ENCODE measurements around the gene RUNX1. TPM values are rescaled to one million over a fixed set of nuclear protein-coding genes. Genes with fewer than 3 reads are reported as not detected.

The RUNX1 gene
- total and polyA plus RNA-seq, 2 of the 13 experiments (the other 11 are each of a cell fraction or from before 2014, with no cell fraction given), result 5.4 to 6.4 TPM

GRCh38 chr21:35039595-35040289 is 9.4 kb downstream of the RUNX1 start (continued):
- no peak for TF ChIP-seq ARID2 (CRISPR knock-in tag; IDR thresholded peaks at IDR 0.05; ENCODE audit: borderline replicate concordance)
- peak; percentile 9; the same call in 1 of the 2 replicates for TF ChIP-seq STAG1 (CRISPR knock-in tag; IDR thresholded peaks at IDR 0.05)
- TF ChIP-seq MIER2 (CRISPR knock-in tag; IDR thresholded peaks at IDR 0.05), result no peak
- TF ChIP-seq CREM (IDR thresholded peaks at IDR 0.05), result peak; percentile 33; the same call in 1 of the 2 replicates
- TF ChIP-seq CREM (CRISPR knock-in tag; IDR thresholded peaks at IDR 0.05), result no peak
- 0 out of 2 replicates have a peak, but pooled peaks have one; percentile 25 for TF ChIP-seq SAP130 (CRISPR knock-in tag; IDR thresholded peaks at IDR 0.05; ENCODE audit: low read depth)
- TF ChIP-seq AFF4 (CRISPR knock-in tag; IDR thresholded peaks at IDR 0.05), result no peak
- TF ChIP-seq GATAD2A (CRISPR knock-in tag; IDR thresholded peaks at IDR 0.05), result peak; percentile 56; the same call in 1 of the 2 replicates
- TF ChIP-seq TFAP4 (IDR thresholded peaks at IDR 0.05; ENCODE audit: borderline replicate concordance, low read depth), result peak; percentile 26; the same call in 1 of the 2 replicates
- TF ChIP-seq HOXA5 (CRISPR knock-in tag; IDR thresholded peaks at IDR 0.05), result 0 out of 2 replicates have a peak, but pooled peaks have one; percentile 36
- no peak for TF ChIP-seq ATF2 (CRISPR knock-in tag; IDR thresholded peaks at IDR 0.05)
- TF ChIP-seq ZBTB7B (CRISPR knock-in tag; IDR thresholded peaks at IDR 0.05), result peak; percentile 77
- no peak for TF ChIP-seq SIN3B (IDR thresholded peaks at IDR 0.05; ENCODE audit: low read length)
- TF ChIP-seq ESRRA (CRISPR knock-in tag; IDR thresholded peaks at IDR 0.05; ENCODE audit: low read depth), result no peak
- 0 out of 2 replicates have a peak, but pooled peaks have one; percentile 2 for TF ChIP-seq ZMYM4 (CRISPR knock-in tag; IDR thresholded peaks at IDR 0.05)
- peak; percentile 49; the same call in 1 of the 2 replicates for TF ChIP-seq HNF4G (IDR thresholded peaks at IDR 0.05; ENCODE audit: borderline replicate concordance, low read depth, low read length)
- TF ChIP-seq HNF4G (CRISPR knock-in tag; IDR thresholded peaks at IDR 0.05; ENCODE audit: borderline replicate concordance, low read depth), result no peak
- TF ChIP-seq PAXIP1 (CRISPR knock-in tag; conservative IDR thresholded peaks at IDR 0.05), result peak; percentile 73
- no peak for TF ChIP-seq ZNF33B (CRISPR knock-in tag; IDR thresholded peaks at IDR 0.05)
- TF ChIP-seq CBX2 (IDR thresholded peaks at IDR 0.05; ENCODE audit: low read depth, low read length), result no peak
- no peak for TF ChIP-seq CBX2 (CRISPR knock-in tag; IDR thresholded peaks at IDR 0.05; ENCODE audit: low read depth)
- TF ChIP-seq ASH2L (IDR thresholded peaks at IDR 0.05; ENCODE audit: insufficient read length, low read depth, low read length), result peak; percentile 82

Data from HepG2 (cell line).